Tibial artery (tissue), 4 donors: Measurements from ENCODE around the gene MUC16.

Experiments
- DNase-seq, 2 donors: peaks; one replicate each; pipeline ENCODE4 v3.0.0-alpha.2; 2019
- H3K27ac ChIP-seq, 2 donors: fragments of 200-600 bp; sonication (generic) in 1 of 2; 1 replicate in 1 of 2; 2 replicates in 1 of 2; pipeline ENCODE4 v1.5.1; 2018 to 2019; ENCODE audit warnings: mild to moderate bottlenecking in 1 of 2
- H3K27me3 ChIP-seq, 2 donors: fragments of 200-600 bp; sonication (generic) in 1 of 2; one replicate each; pipeline versions ENCODE4 v1.5.1 to v1.6.0; 2016 to 2019
- H3K36me3 ChIP-seq, 3 donors: fragments of 200-600 bp; sonication (generic) in 2 of 3; one replicate each; pipeline ENCODE4 v1.5.1; 2016 to 2019; ENCODE audit warnings: mild to moderate bottlenecking in 2 of 3
- H3K4me1 ChIP-seq, 4 donors: fragments of 200-600 bp; sonication (generic) in 2 of 4; 1 replicate in 3 of 4; 2 replicates in 1 of 4; pipeline ENCODE4 v1.5.1; 2016 to 2019
- H3K4me3 ChIP-seq, 2 donors: fragments of 200-600 bp; sonication (generic) in 1 of 2; 1 replicate in 1 of 2; 2 replicates in 1 of 2; pipeline ENCODE4 v1.5.1; 2018 to 2019; ENCODE audit warnings: mild to moderate bottlenecking in 2 of 2
- H3K9me3 ChIP-seq, 3 donors: fragments of 200-600 bp; sonication (generic) in 1 of 3; one replicate each; pipeline ENCODE4 v1.5.1; 2016 to 2019
- CTCF ChIP-seq, 2 experiments: fragments of 200-600 bp in 1 of 2; fragments of 450-650 bp in 1 of 2; IDR thresholded peaks; one replicate each; pipeline ENCODE4 v1.5.1; 2017 to 2019; ENCODE audit warnings: antibody characterized with exemption in 2 of 2, mild to moderate bottlenecking in 1 of 2, moderate library complexity in 1 of 2
- intact Hi-C: fragments of 100-400 bp; cut with DNase I; formaldehyde crosslinking; loops from one replicate; pipeline ENCODE4 v1.15.0; 2023; ENCODE audit warnings: low total_unique reads

MUC16 gene

GRCh38 chr19:9018163-9018875 is 8.1 kb upstream of the MUC16 start:
- TF ChIP-seq CTCF (IDR thresholded peaks at IDR 0.05), result no peak
- H3K4me1 ChIP-seq, result no peaks in the 10 kb centered on the region
- no peaks in the 10 kb centered on the region for H3K27me3 ChIP-seq
- no peak overlapping the region for H3K4me3 ChIP-seq
- DNase-seq, result no peak
- intact Hi-C loops, result no loop called here
- no peak overlapping the region for H3K27ac ChIP-seq
- H3K9me3 ChIP-seq, result peaks cover 0 to 5% (median 0%) of the 10 kb centered on the region in 3 donors
- no peaks in the 10 kb centered on the region for H3K36me3 ChIP-seq

- H3K9me3 ChIP-seq, result peaks cover 0 to 5% (median 0%) of the 10 kb centered on the region in 3 donors
- H3K27ac ChIP-seq, result no peak overlapping the region
- TF ChIP-seq CTCF (IDR thresholded peaks at IDR 0.05), result no peak
- DNase-seq, result no peak
- no peaks in the 10 kb centered on the region for H3K4me1 ChIP-seq
- no peaks in the 10 kb centered on the region for H3K36me3 ChIP-seq
- no peak overlapping the region for H3K4me3 ChIP-seq
- H3K27me3 ChIP-seq, result peaks cover 0 to 8% of the 10 kb centered on the region in 2 donors
- intact Hi-C loops, result no loop called here
Observed at GRCh38 chr19:9014803-9015202, 4.6 kb upstream of the MUC16 start.

- Histone ChIP-seq H3K4me3 (no peak overlapping the region), H3K27me3 (peaks cover 0 to 8% of the 10 kb centered on the region in 2 donors), H3K27ac (no peak overlapping the region), H3K36me3 (no peaks in the 10 kb centered on the region), H3K4me1 (no peaks in the 10 kb centered on the region), H3K9me3 (peaks cover 0 to 5% (median 0%) of the 10 kb centered on the region in 3 donors)
- TF ChIP-seq CTCF (IDR thresholded peaks at IDR 0.05), result no peak
- no peak for DNase-seq
- intact Hi-C loops, result no loop called here
Observed at GRCh38 chr19:9013988-9014387, 3.8 kb upstream of the MUC16 start.

GRCh38 chr19:9011875-9012274 is 1.7 kb upstream of the MUC16 start:
- no peak for TF ChIP-seq CTCF (IDR thresholded peaks at IDR 0.05)
- H3K27ac ChIP-seq, result no peak overlapping the region
- intact Hi-C loops, result no loop called here
- peaks cover 0 to 5% (median 0%) of the 10 kb centered on the region in 3 donors for H3K9me3 ChIP-seq
- H3K4me3 ChIP-seq, result no peak overlapping the region
- H3K27me3 ChIP-seq, result peaks cover 0 to 8% of the 10 kb centered on the region in 2 donors
- no peaks in the 10 kb centered on the region for H3K36me3 ChIP-seq
- no peak for DNase-seq
- no peaks in the 10 kb centered on the region for H3K4me1 ChIP-seq

- peaks cover 0 to 8% of the 10 kb centered on the region in 2 donors for H3K27me3 ChIP-seq
- no peak for DNase-seq
- intact Hi-C loops, result no loop called here
- H3K4me1 ChIP-seq, result no peaks in the 10 kb centered on the region
- H3K27ac ChIP-seq, result no peak overlapping the region
- H3K36me3 ChIP-seq, result no peaks in the 10 kb centered on the region
- TF ChIP-seq CTCF (IDR thresholded peaks at IDR 0.05), result no peak
- no peak overlapping the region for H3K4me3 ChIP-seq
- H3K9me3 ChIP-seq, result peaks cover 0 to 5% (median 0%) of the 10 kb centered on the region in 3 donors
Observed at GRCh38 chr19:9010693-9011092, 484 bp upstream of the MUC16 start.
